GM19438 (cell line): ENCODE measurements around the gene CARM1.

ENCODE experiments used
- ATAC-seq: cut with Tn5 transposase; IDR thresholded peaks from one replicate; pipeline ENCODE4 v1.9.1; 2021; ENCODE audit warnings: low read depth; ENCODE audit not compliant: unreplicated experiment

CARM1 gene

GRCh38 chr19:10968527-10969135 lies 97.3 kb downstream of the CARM1 start:
- no peak for ATAC-seq

- no peak for ATAC-seq
These were observed 99.9 kb downstream of the CARM1 start for GRCh38 chr19:10971107-10971726.
